Endothelial cell of umbilical vein (primary cell): Measurements from ENCODE around the gene SLC12A5.

Source experiments
- POLR2AphosphoS5 ChIP-seq: IDR thresholded peaks from 2 replicates; pipeline ENCODE4 v1.6.1; 2012; ENCODE audit warnings: low read depth, mild to moderate bottlenecking, control low read depth, low read length, moderate library complexity; ENCODE audit not compliant: insufficient read depth
- TF ChIP-seq, protein P1 (sequence below), 2 donors: IDR thresholded peaks; 1 replicate in 1 of 2; 2 replicates in 1 of 2; pipeline ENCODE4 v1.5.1; 2011; ENCODE audit warnings: low read length in 2 of 2, mild to moderate bottlenecking in 2 of 2, moderate library complexity in 2 of 2, control low read depth in 1 of 2, inconsistent platforms in 1 of 2, low read depth in 1 of 2; ENCODE audit not compliant: insufficient read depth in 1 of 2; ENCODE audit errors: extremely low read depth in 1 of 2

DNA sequence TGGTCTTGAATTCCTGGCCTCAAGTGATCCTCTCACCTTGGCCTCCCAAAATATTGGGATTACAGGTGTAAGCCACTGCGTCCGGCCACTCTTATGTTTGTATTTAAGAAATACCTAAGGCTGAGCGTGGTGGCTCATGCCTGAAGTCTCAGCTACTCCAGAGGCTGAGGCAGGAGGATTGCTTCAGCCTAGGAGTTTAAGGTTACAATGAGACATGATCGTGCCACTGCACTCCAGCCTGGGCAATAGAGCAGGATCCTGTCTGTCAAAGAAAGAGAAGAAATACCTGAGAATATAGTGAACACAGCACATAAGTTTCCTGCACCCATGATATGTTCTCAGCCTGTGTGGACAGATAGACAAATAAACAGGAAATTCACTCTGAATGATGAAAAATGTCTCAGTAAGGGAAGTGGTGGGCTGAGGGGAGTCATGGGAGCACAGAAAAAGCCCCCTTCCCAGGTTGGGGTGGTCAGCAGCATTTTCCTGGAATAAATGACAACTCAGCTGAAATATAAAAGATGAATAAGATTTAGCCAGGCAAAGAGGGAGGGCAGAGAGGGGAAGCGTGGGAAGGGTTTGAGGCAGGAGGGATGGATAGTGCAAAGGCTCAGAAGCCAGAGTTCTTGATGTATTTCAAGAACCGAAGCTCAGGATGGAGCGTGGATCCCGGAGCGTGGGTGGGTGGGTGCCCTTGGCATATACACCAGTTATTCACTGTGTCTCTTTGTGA lies 34.1 kb upstream of the SLC12A5 start:
- TF ChIP-seq, protein P1, sequence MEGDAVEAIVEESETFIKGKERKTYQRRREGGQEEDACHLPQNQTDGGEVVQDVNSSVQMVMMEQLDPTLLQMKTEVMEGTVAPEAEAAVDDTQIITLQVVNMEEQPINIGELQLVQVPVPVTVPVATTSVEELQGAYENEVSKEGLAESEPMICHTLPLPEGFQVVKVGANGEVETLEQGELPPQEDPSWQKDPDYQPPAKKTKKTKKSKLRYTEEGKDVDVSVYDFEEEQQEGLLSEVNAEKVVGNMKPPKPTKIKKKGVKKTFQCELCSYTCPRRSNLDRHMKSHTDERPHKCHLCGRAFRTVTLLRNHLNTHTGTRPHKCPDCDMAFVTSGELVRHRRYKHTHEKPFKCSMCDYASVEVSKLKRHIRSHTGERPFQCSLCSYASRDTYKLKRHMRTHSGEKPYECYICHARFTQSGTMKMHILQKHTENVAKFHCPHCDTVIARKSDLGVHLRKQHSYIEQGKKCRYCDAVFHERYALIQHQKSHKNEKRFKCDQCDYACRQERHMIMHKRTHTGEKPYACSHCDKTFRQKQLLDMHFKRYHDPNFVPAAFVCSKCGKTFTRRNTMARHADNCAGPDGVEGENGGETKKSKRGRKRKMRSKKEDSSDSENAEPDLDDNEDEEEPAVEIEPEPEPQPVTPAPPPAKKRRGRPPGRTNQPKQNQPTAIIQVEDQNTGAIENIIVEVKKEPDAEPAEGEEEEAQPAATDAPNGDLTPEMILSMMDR (IDR thresholded peaks at IDR 0.05; ENCODE audit: extremely low read depth in 1 of 2, insufficient read depth in 1 of 2, low read depth in 1 of 2, low read length in 2 of 2), result no peak
- TF ChIP-seq POLR2AphosphoS5, result no peak
